GM18508 (cell line): ENCODE results near the gene TMEM231.
"Not testable (repeated sequence)": the region's sequence is repeated elsewhere in the genome, so short reads cannot be mapped to it uniquely, and the experiment has no call there.

ENCODE experiments used
- ATAC-seq: cut with Tn5 transposase; IDR thresholded peaks from one replicate; pipeline ENCODE4 v1.9.1; 2021; ENCODE audit warnings: moderate number of reproducible peaks; ENCODE audit not compliant: insufficient read depth, unreplicated experiment

TMEM231 gene

GRCh38 chr16:75570396-75571065 lies 14.5 kb upstream of the TMEM231 start:
- ATAC-seq = no peak

GRCh38 chr16:75567911-75568310 lies 11.9 kb upstream of the TMEM231 start:
- ATAC-seq = no peak

- ATAC-seq = no peak
These were observed 10.8 kb upstream of the TMEM231 start for GRCh38 chr16:75566758-75567255.

- ATAC-seq = no peak
These were observed 10.1 kb upstream of the TMEM231 start, which contains the start of gene GABARAPL2 for GRCh38 chr16:75566040-75566757. TSS of gene GABARAPL2 (plus strand) at chr16:75566379. CDS start at chr16:75566487, 108 bp downstream.

GRCh38 chr16:75565640-75566039 lies 9.6 kb upstream of the TMEM231 start:
- ATAC-seq = no peak

GRCh38 chr16:75559564-75560372 lies 3.7 kb upstream of the TMEM231 start:
- no peak for ATAC-seq

GRCh38 chr16:75558846-75559401 lies 2.9 kb upstream of the TMEM231 start:
- no peak for ATAC-seq

GRCh38 chr16:75556431-75556950 lies 439 bp upstream of the TMEM231 start:
- no peak for ATAC-seq

GRCh38 chr16:75555213-75555706 lies 792 bp downstream of the TMEM231 start:
- ATAC-seq = no peak

GRCh38 chr16:75552951-75553350 lies 3.1 kb downstream of the TMEM231 start:
- no peak for ATAC-seq

GRCh38 chr16:75550211-75550662 lies 5.8 kb downstream of the TMEM231 start:
- ATAC-seq = no peak

GRCh38 chr16:75548456-75548855 lies 7.6 kb downstream of the TMEM231 start:
- not testable (repeated sequence) for ATAC-seq

GRCh38 chr16:75546293-75546692 lies 9.8 kb downstream of the TMEM231 start:
- ATAC-seq = no peak

- ATAC-seq = not testable (repeated sequence)
These were observed 10.2 kb downstream of the TMEM231 start for GRCh38 chr16:75545879-75546278.

GRCh38 chr16:75542462-75542861 lies 13.6 kb downstream of the TMEM231 start:
- not testable (repeated sequence) for ATAC-seq

- ATAC-seq = no peak
These were observed 14.8 kb downstream of the TMEM231 start for GRCh38 chr16:75541236-75541635.

- not testable (repeated sequence) for ATAC-seq
These were observed 17.0 kb downstream of the TMEM231 start for GRCh38 chr16:75538882-75539565.

- no peak for ATAC-seq
These were observed 18.3 kb downstream of the TMEM231 start for GRCh38 chr16:75537776-75538175.

- no peak for ATAC-seq
These were observed 20.2 kb downstream of the TMEM231 start, which contains the start of gene CHST5 for GRCh38 chr16:75535901-75536300. TSS of gene CHST5 (minus strand) at chr16:75536108. CDS start at chr16:75530384, 5,724 bp downstream.
